22Rv1 (cell line): Measurements from ENCODE around the gene MRFAP1.

Experiments used
- ZFX ChIP-seq: fragments of 450-650 bp; IDR thresholded peaks from 2 replicates; pipeline ENCODE4 v1.6.1; 2017; ENCODE audit warnings: antibody characterized with exemption, borderline replicate concordance
- TF ChIP-seq, protein P1 (sequence below): fragments of 450-650 bp; IDR thresholded peaks from 2 replicates; pipeline ENCODE4 v1.5.1; 2017; ENCODE audit warnings: mild to moderate bottlenecking

DNA sequence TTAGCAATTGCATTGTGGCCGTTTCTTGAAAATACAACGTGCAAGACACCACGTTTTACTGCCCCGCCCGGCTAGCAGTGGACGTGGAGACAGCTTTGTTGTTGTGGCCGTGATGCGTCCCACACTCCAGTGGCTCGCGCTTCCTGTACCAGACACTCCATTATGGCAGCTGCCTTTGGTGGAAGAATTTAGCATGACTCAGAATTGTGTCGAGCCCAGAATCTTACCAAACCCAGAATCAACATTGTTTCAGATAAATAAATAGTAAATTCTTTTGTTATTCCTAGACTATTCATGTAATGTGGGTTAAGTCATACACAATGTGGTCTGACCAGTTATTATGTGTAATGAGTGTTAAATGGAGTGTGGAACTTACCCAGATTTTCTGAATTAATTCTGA lies 27.9 kb downstream of the MRFAP1 start:
- TF ChIP-seq, protein P1, sequence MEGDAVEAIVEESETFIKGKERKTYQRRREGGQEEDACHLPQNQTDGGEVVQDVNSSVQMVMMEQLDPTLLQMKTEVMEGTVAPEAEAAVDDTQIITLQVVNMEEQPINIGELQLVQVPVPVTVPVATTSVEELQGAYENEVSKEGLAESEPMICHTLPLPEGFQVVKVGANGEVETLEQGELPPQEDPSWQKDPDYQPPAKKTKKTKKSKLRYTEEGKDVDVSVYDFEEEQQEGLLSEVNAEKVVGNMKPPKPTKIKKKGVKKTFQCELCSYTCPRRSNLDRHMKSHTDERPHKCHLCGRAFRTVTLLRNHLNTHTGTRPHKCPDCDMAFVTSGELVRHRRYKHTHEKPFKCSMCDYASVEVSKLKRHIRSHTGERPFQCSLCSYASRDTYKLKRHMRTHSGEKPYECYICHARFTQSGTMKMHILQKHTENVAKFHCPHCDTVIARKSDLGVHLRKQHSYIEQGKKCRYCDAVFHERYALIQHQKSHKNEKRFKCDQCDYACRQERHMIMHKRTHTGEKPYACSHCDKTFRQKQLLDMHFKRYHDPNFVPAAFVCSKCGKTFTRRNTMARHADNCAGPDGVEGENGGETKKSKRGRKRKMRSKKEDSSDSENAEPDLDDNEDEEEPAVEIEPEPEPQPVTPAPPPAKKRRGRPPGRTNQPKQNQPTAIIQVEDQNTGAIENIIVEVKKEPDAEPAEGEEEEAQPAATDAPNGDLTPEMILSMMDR, result no peak
- TF ChIP-seq ZFX, result no peak
